ENCODE results near the gene ENTR1. TPM values are rescaled to one million over a fixed set of nuclear protein-coding genes. Genes with fewer than 3 reads are reported as not detected.
"Not testable (repeated sequence)": the region's sequence is repeated elsewhere in the genome, so short reads cannot be mapped to it uniquely, and the experiment has no call there.

The ENTR1 gene
- total RNA-seq, 1 experiment from 2014 or later: 107 TPM

- DNase-seq (ENCODE audit: extremely low read depth, low read depth): no peak
Observed at GRCh38 chr9:136438548-136439480, 28.4 kb upstream of the ENTR1 start.

GRCh38 chr9:136437839-136438547 lies 27.6 kb upstream of the ENTR1 start:
- DNase-seq (ENCODE audit: extremely low read depth, low read depth): peak; percentile 18

GRCh38 chr9:136437430-136437829 lies 27.0 kb upstream of the ENTR1 start:
- DNase-seq (ENCODE audit: extremely low read depth, low read depth): no peak

GRCh38 chr9:136436055-136436634 lies 25.7 kb upstream of the ENTR1 start:
- no peak for DNase-seq (ENCODE audit: extremely low read depth, low read depth)

GRCh38 chr9:136434580-136435169 lies 24.3 kb upstream of the ENTR1 start:
- DNase-seq (ENCODE audit: extremely low read depth, low read depth): no peak

GRCh38 chr9:136433849-136434579 lies 23.6 kb upstream of the ENTR1 start:
- no peak for DNase-seq (ENCODE audit: extremely low read depth, low read depth)

- no peak for DNase-seq (ENCODE audit: extremely low read depth, low read depth)
Observed at GRCh38 chr9:136433043-136433715, 22.8 kb upstream of the ENTR1 start.

GRCh38 chr9:136432591-136432990 lies 22.2 kb upstream of the ENTR1 start:
- DNase-seq (ENCODE audit: extremely low read depth, low read depth): no peak

- DNase-seq (ENCODE audit: extremely low read depth, low read depth): no peak
Observed at GRCh38 chr9:136431782-136432350, 21.5 kb upstream of the ENTR1 start.

GRCh38 chr9:136430588-136431234 lies 20.3 kb upstream of the ENTR1 start:
- DNase-seq (ENCODE audit: extremely low read depth, low read depth): no peak

- DNase-seq (ENCODE audit: extremely low read depth, low read depth): no peak
Observed at GRCh38 chr9:136429683-136430491, 19.5 kb upstream of the ENTR1 start.

- no peak for DNase-seq (ENCODE audit: extremely low read depth, low read depth)
Observed at GRCh38 chr9:136429075-136429628, 18.7 kb upstream of the ENTR1 start.

- DNase-seq (ENCODE audit: extremely low read depth, low read depth): no peak
Observed at GRCh38 chr9:136426787-136427186, 16.4 kb upstream of the ENTR1 start.

- not testable (repeated sequence) for DNase-seq (ENCODE audit: extremely low read depth, low read depth)
Observed at GRCh38 chr9:136425367-136425766, 15.0 kb upstream of the ENTR1 start.

GRCh38 chr9:136424750-136425362 lies 14.4 kb upstream of the ENTR1 start:
- DNase-seq (ENCODE audit: extremely low read depth, low read depth): no peak

- no peak for DNase-seq (ENCODE audit: extremely low read depth, low read depth)
Observed at GRCh38 chr9:136423432-136424146, 13.2 kb upstream of the ENTR1 start.

GRCh38 chr9:136422876-136423275 lies 12.5 kb upstream of the ENTR1 start:
- DNase-seq (ENCODE audit: extremely low read depth, low read depth): no peak

All from NCI-H460 (cell line).